Measurements from ENCODE around the gene ROBO1. TPM values are rescaled to one million over a fixed set of nuclear protein-coding genes. Genes with fewer than 3 reads are reported as not detected.

ROBO1 gene
- total and polyA plus RNA-seq, 2 of the 13 experiments (the other 11 are each of a cell fraction or from before 2014, with no cell fraction given), result 52.2 to 71.0 TPM

DNA sequence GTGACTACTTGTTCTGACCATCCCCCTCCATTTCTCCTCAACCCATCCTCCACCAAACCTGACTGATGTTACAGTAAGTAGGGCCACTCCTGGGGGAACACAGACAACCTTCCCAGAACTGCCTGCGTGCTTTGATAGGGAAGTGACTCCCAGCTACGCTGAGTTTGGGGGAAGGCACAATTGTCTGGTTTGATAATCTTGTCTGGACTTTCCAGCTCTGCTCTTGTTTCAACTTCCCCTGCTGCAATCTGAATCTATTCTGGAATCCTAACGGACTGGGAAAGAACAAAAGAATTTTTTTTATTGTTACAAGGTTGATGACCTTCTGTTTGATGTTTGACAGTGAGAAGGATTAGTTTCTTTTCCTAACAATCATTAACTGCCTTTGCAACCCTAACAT is 895.6 kb downstream of the ROBO1 start (continued):
- TF ChIP-seq ZNF704 (CRISPR knock-in tag; IDR thresholded peaks at IDR 0.05; ENCODE audit: borderline replicate concordance), result no peak
- no peak for TF ChIP-seq MLXIP (CRISPR knock-in tag; IDR thresholded peaks at IDR 0.05; ENCODE audit: borderline replicate concordance)
- no peak for TF ChIP-seq ZNF674 (CRISPR knock-in tag; IDR thresholded peaks at IDR 0.05; ENCODE audit: low read depth)
- TF ChIP-seq ZNF354B (CRISPR knock-in tag; IDR thresholded peaks at IDR 0.05), result no peak
- no peak for TF ChIP-seq SNAPC4 (CRISPR knock-in tag; IDR thresholded peaks at IDR 0.05)
- 0 out of 2 replicates have a peak, but pooled peaks have one; percentile 35 for TF ChIP-seq TARDBP (CRISPR knock-in tag; IDR thresholded peaks at IDR 0.05)
- TF ChIP-seq ZNF232 (CRISPR knock-in tag; IDR thresholded peaks at IDR 0.05; ENCODE audit: borderline replicate concordance), result no peak
- TF ChIP-seq FOSL1 (CRISPR knock-in tag; IDR thresholded peaks at IDR 0.05; ENCODE audit: borderline replicate concordance), result no peak
- TF ChIP-seq BRD4 (CRISPR knock-in tag; IDR thresholded peaks at IDR 0.05), result no peak
- no peak for TF ChIP-seq ELF4 (CRISPR knock-in tag; IDR thresholded peaks at IDR 0.05; ENCODE audit: borderline replicate concordance)
- TF ChIP-seq GZF1 (CRISPR knock-in tag; IDR thresholded peaks at IDR 0.05), result no peak
- TF ChIP-seq, protein P1, sequence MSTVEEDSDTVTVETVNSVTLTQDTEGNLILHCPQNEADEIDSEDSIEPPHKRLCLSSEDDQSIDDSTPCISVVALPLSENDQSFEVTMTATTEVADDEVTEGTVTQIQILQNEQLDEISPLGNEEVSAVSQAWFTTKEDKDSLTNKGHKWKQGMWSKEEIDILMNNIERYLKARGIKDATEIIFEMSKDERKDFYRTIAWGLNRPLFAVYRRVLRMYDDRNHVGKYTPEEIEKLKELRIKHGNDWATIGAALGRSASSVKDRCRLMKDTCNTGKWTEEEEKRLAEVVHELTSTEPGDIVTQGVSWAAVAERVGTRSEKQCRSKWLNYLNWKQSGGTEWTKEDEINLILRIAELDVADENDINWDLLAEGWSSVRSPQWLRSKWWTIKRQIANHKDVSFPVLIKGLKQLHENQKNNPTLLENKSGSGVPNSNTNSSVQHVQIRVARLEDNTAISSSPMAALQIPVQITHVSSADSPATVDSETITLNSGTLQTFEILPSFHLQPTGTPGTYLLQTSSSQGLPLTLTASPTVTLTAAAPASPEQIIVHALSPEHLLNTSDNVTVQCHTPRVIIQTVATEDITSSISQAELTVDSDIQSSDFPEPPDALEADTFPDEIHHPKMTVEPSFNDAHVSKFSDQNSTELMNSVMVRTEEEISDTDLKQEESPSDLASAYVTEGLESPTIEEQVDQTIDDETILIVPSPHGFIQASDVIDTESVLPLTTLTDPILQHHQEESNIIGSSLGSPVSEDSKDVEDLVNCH (CRISPR knock-in tag; IDR thresholded peaks at IDR 0.05), result no peak
- TF ChIP-seq, protein P2, sequence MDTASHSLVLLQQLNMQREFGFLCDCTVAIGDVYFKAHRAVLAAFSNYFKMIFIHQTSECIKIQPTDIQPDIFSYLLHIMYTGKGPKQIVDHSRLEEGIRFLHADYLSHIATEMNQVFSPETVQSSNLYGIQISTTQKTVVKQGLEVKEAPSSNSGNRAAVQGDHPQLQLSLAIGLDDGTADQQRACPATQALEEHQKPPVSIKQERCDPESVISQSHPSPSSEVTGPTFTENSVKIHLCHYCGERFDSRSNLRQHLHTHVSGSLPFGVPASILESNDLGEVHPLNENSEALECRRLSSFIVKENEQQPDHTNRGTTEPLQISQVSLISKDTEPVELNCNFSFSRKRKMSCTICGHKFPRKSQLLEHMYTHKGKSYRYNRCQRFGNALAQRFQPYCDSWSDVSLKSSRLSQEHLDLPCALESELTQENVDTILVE (CRISPR knock-in tag; IDR thresholded peaks at IDR 0.05), result no peak
- TF ChIP-seq EED (CRISPR knock-in tag; IDR thresholded peaks at IDR 0.05), result no peak
- TF ChIP-seq ZNF569 (CRISPR knock-in tag; IDR thresholded peaks at IDR 0.05; ENCODE audit: borderline replicate concordance), result no peak
- peak; percentile 61 for TF ChIP-seq RARA (CRISPR knock-in tag; IDR thresholded peaks at IDR 0.05)
